GM19193 (cell line): ENCODE data around the gene CBFA2T2.

ENCODE experiments used
- POLR2A ChIP-seq: IDR thresholded peaks from 4 replicates; pipeline ENCODE4 v1.6.1; 2011; ENCODE audit not compliant: insufficient read depth, insufficient read length; ENCODE audit errors: extremely low read depth

The CBFA2T2 gene

GRCh38 chr20:33693741-33694638, 204.1 kb downstream of the CBFA2T2 start:
- no peak for TF ChIP-seq POLR2A

- no peak for TF ChIP-seq POLR2A
Measured at GRCh38 chr20:33694639-33695012, 204.7 kb downstream of the CBFA2T2 start.

- TF ChIP-seq POLR2A: no peak
Measured at GRCh38 chr20:33696448-33696847, 206.6 kb downstream of the CBFA2T2 start.

- no peak for TF ChIP-seq POLR2A
Measured at GRCh38 chr20:33697129-33697528, 207.2 kb downstream of the CBFA2T2 start.
